OCI-LY3 (cell line): ENCODE data around the gene GPR15LG.

Source experiments
- EZH2phosphoT487 ChIP-seq: fragments of 200-600 bp; shearing (Covaris generic); IDR thresholded peaks from 2 replicates; pipeline ENCODE4 v1.6.1; 2018; ENCODE audit warnings: antibody characterized with exemption, mixed run types, low read depth
- TF ChIP-seq, protein P1 (sequence below): fragments of 200-600, 300-600 bp; sonication (generic); IDR thresholded peaks from 2 replicates; pipeline ENCODE4 v1.5.1; 2014; ENCODE audit warnings: antibody characterized with exemption, low read length, low read depth

DNA sequence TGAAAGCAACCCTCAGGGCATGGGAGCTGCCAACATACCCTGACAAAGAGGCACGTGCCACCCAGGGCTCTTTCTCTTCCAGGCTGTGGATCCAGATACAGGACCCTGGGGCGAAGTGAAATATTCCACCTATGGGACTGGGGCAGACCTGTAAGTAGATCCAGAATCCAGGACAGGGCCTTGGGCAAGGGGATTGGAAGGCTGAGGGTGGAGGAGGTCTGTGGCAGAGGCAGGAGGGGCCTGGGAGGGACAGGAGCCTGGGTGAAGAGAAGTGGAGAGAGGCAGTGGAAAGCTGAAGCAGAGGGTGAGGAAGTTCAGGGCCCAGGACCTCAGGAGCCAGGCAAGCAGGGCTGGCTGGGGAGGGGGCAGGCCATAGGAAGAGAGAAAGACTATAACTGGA, 38.0 kb downstream of the GPR15LG start:
- TF ChIP-seq, protein P1, sequence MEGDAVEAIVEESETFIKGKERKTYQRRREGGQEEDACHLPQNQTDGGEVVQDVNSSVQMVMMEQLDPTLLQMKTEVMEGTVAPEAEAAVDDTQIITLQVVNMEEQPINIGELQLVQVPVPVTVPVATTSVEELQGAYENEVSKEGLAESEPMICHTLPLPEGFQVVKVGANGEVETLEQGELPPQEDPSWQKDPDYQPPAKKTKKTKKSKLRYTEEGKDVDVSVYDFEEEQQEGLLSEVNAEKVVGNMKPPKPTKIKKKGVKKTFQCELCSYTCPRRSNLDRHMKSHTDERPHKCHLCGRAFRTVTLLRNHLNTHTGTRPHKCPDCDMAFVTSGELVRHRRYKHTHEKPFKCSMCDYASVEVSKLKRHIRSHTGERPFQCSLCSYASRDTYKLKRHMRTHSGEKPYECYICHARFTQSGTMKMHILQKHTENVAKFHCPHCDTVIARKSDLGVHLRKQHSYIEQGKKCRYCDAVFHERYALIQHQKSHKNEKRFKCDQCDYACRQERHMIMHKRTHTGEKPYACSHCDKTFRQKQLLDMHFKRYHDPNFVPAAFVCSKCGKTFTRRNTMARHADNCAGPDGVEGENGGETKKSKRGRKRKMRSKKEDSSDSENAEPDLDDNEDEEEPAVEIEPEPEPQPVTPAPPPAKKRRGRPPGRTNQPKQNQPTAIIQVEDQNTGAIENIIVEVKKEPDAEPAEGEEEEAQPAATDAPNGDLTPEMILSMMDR: no peak
- no peak for TF ChIP-seq EZH2phosphoT487
